ENCODE data around the gene TMEM81.

TMEM81 gene

GRCh38 chr1:205072881-205073280 is 11.4 kb downstream of the TMEM81 start:
- TF ChIP-seq EGR1 (IDR thresholded peaks at IDR 0.05) (no peak), TEAD4 (IDR thresholded peaks at IDR 0.05) (no peak), CREB1 (IDR thresholded peaks at IDR 0.05; ENCODE audit: low read depth) (no peak), TAF1 (IDR thresholded peaks at IDR 0.05; ENCODE audit: low read depth) (no peak), EP300 (IDR thresholded peaks at IDR 0.05; ENCODE audit: borderline replicate concordance) (no peak), TCF12 (IDR thresholded peaks at IDR 0.05; ENCODE audit: low read depth) (no peak), MAX (IDR thresholded peaks at IDR 0.05) (no peak), RAD21 (IDR thresholded peaks at IDR 0.05; ENCODE audit: low read depth) (no peak), REST (IDR thresholded peaks at IDR 0.05; ENCODE audit: low read depth) (no peak), USF1 (IDR thresholded peaks at IDR 0.05) (no peak), YY1 (IDR thresholded peaks at IDR 0.05; ENCODE audit: low read depth) (no peak), ZBTB7A (IDR thresholded peaks at IDR 0.05; ENCODE audit: low read depth) (no peak), CEBPB (IDR thresholded peaks at IDR 0.05) (no peak), FOXM1 (IDR thresholded peaks at IDR 0.05; ENCODE audit: borderline replicate concordance, low read depth) (no peak), NFIC (IDR thresholded peaks at IDR 0.05) (no peak)

DNA sequence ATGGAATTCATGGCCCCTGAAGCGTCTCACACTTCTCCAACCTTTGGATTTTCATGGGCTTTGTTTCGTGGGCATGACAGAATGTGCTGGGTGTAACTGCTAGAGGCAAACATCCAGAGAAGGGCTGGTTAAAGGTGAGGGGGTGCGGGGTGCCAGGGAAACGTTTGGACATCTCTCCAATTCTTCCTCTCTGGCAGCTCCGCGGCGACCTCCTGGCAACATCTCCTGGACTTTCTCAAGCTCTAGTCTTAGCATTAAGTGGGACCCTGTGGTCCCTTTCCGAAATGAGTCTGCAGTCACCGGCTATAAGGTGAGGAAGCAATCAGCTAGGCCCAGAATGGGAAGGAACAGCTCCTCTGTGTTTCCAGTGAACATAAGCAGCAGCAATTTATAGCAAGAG is 12.0 kb downstream of the TMEM81 start:
- TF ChIP-seq YY1 (IDR thresholded peaks at IDR 0.05; ENCODE audit: low read depth) (no peak), EP300 (IDR thresholded peaks at IDR 0.05; ENCODE audit: borderline replicate concordance) (no peak), TEAD4 (IDR thresholded peaks at IDR 0.05) (no peak), TCF12 (IDR thresholded peaks at IDR 0.05; ENCODE audit: low read depth) (no peak), NFIC (IDR thresholded peaks at IDR 0.05) (no peak), RAD21 (IDR thresholded peaks at IDR 0.05; ENCODE audit: low read depth) (no peak), REST (IDR thresholded peaks at IDR 0.05; ENCODE audit: low read depth) (no peak), CREB1 (IDR thresholded peaks at IDR 0.05; ENCODE audit: low read depth) (no peak), EGR1 (IDR thresholded peaks at IDR 0.05) (no peak), FOXM1 (IDR thresholded peaks at IDR 0.05; ENCODE audit: borderline replicate concordance, low read depth) (no peak), MAX (IDR thresholded peaks at IDR 0.05) (no peak), USF1 (IDR thresholded peaks at IDR 0.05) (no peak), ZBTB7A (IDR thresholded peaks at IDR 0.05; ENCODE audit: low read depth) (no peak), CEBPB (IDR thresholded peaks at IDR 0.05) (no peak), TAF1 (IDR thresholded peaks at IDR 0.05; ENCODE audit: low read depth) (no peak)

DNA sequence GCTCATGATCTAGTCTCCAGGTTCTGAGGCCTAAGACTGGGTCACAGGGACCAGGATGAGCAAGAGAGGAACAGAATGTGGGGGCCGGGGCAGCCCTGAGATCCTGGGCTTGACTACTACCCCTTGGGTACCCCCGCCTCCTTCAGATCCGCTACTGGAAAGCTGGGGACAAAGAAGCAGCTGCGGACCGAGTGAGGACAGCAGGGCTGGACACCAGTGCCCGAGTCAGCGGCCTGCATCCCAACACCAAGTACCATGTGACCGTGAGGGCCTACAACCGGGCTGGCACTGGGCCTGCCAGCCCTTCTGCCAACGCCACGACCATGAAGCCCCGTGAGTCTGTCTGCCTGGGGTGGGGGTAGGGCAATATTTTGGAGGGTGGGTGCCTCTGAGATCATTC is 12.5 kb downstream of the TMEM81 start:
- TF ChIP-seq REST (IDR thresholded peaks at IDR 0.05; ENCODE audit: low read depth) (no peak), ZBTB7A (IDR thresholded peaks at IDR 0.05; ENCODE audit: low read depth) (no peak), USF1 (IDR thresholded peaks at IDR 0.05) (no peak), EP300 (IDR thresholded peaks at IDR 0.05; ENCODE audit: borderline replicate concordance) (no peak), FOXM1 (IDR thresholded peaks at IDR 0.05; ENCODE audit: borderline replicate concordance, low read depth) (no peak), YY1 (IDR thresholded peaks at IDR 0.05; ENCODE audit: low read depth) (no peak), TEAD4 (IDR thresholded peaks at IDR 0.05) (no peak), NFIC (IDR thresholded peaks at IDR 0.05) (no peak), CREB1 (IDR thresholded peaks at IDR 0.05; ENCODE audit: low read depth) (no peak), TCF12 (IDR thresholded peaks at IDR 0.05; ENCODE audit: low read depth) (no peak), RAD21 (IDR thresholded peaks at IDR 0.05; ENCODE audit: low read depth) (no peak), CEBPB (IDR thresholded peaks at IDR 0.05) (no peak), EGR1 (IDR thresholded peaks at IDR 0.05) (no peak), TAF1 (IDR thresholded peaks at IDR 0.05; ENCODE audit: low read depth) (no peak), MAX (IDR thresholded peaks at IDR 0.05) (no peak)
